Measurements from ENCODE around the gene FERMT1. TPM values are rescaled to one million over a fixed set of nuclear protein-coding genes. Genes with fewer than 3 reads are reported as not detected.

FERMT1 gene
- total and polyA plus RNA-seq, 2 of the 13 experiments (the other 11 are each of a cell fraction or from before 2014, with no cell fraction given), result 15.8 to 29.5 TPM

DNA sequence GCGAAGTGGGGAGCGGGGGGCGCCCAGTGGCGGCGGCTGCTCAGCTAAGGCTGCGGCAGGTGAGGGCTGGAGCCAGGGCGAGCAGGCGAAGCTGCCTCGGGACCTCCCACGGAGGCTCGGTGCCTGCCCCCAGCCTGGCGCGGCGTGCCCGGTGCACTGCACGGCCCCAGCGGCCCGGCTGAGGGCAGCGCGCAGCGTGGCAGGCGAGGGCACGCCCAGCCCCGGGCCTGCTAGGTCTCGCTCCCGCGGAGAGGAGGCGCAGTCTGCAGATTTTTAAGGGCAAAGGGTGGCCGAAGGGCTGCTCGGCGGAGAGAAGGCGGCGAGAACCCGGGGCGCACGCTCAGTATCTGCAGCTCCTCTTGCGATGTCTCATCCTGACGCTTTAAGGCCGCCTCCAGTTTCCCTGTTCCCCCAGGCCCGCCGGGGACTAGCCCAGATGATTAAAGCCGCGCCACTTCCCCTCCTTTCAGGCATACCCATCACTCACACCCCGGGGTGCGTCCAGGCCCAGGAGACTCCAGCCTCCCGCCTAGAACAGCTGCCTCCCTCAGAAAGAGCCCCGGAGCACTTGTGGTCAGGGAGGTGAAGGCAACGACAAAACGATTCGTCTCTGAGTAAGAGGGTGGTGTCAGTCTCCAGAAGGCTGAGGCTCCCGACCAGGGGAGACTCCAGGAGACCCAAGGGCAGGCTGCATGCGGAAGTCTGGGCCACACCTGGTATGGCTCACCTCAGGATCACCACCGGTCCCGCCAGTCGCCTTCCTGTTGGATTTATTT, at the start of gene FERMT1 (continued):
- TF ChIP-seq ZFP36L1 (CRISPR knock-in tag; IDR thresholded peaks at IDR 0.05), result peak; percentile 42; the same call in 1 of the 2 replicates
- TF ChIP-seq NFE2L1 (CRISPR knock-in tag; IDR thresholded peaks at IDR 0.05; ENCODE audit: borderline replicate concordance), result no peak
- no peak for TF ChIP-seq ZNF33A (CRISPR knock-in tag; IDR thresholded peaks at IDR 0.05; ENCODE audit: borderline replicate concordance)
- peak; percentile 93 for TF ChIP-seq MED8 (CRISPR knock-in tag; IDR thresholded peaks at IDR 0.05; ENCODE audit: insufficient replicate concordance)
- TF ChIP-seq, protein P1, sequence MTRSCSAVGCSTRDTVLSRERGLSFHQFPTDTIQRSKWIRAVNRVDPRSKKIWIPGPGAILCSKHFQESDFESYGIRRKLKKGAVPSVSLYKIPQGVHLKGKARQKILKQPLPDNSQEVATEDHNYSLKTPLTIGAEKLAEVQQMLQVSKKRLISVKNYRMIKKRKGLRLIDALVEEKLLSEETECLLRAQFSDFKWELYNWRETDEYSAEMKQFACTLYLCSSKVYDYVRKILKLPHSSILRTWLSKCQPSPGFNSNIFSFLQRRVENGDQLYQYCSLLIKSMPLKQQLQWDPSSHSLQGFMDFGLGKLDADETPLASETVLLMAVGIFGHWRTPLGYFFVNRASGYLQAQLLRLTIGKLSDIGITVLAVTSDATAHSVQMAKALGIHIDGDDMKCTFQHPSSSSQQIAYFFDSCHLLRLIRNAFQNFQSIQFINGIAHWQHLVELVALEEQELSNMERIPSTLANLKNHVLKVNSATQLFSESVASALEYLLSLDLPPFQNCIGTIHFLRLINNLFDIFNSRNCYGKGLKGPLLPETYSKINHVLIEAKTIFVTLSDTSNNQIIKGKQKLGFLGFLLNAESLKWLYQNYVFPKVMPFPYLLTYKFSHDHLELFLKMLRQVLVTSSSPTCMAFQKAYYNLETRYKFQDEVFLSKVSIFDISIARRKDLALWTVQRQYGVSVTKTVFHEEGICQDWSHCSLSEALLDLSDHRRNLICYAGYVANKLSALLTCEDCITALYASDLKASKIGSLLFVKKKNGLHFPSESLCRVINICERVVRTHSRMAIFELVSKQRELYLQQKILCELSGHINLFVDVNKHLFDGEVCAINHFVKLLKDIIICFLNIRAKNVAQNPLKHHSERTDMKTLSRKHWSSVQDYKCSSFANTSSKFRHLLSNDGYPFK (CRISPR knock-in tag; IDR thresholded peaks at IDR 0.05; ENCODE audit: borderline replicate concordance), result peak; percentile 62; the same call in 1 of the 2 replicates
- TF ChIP-seq, protein P2, sequence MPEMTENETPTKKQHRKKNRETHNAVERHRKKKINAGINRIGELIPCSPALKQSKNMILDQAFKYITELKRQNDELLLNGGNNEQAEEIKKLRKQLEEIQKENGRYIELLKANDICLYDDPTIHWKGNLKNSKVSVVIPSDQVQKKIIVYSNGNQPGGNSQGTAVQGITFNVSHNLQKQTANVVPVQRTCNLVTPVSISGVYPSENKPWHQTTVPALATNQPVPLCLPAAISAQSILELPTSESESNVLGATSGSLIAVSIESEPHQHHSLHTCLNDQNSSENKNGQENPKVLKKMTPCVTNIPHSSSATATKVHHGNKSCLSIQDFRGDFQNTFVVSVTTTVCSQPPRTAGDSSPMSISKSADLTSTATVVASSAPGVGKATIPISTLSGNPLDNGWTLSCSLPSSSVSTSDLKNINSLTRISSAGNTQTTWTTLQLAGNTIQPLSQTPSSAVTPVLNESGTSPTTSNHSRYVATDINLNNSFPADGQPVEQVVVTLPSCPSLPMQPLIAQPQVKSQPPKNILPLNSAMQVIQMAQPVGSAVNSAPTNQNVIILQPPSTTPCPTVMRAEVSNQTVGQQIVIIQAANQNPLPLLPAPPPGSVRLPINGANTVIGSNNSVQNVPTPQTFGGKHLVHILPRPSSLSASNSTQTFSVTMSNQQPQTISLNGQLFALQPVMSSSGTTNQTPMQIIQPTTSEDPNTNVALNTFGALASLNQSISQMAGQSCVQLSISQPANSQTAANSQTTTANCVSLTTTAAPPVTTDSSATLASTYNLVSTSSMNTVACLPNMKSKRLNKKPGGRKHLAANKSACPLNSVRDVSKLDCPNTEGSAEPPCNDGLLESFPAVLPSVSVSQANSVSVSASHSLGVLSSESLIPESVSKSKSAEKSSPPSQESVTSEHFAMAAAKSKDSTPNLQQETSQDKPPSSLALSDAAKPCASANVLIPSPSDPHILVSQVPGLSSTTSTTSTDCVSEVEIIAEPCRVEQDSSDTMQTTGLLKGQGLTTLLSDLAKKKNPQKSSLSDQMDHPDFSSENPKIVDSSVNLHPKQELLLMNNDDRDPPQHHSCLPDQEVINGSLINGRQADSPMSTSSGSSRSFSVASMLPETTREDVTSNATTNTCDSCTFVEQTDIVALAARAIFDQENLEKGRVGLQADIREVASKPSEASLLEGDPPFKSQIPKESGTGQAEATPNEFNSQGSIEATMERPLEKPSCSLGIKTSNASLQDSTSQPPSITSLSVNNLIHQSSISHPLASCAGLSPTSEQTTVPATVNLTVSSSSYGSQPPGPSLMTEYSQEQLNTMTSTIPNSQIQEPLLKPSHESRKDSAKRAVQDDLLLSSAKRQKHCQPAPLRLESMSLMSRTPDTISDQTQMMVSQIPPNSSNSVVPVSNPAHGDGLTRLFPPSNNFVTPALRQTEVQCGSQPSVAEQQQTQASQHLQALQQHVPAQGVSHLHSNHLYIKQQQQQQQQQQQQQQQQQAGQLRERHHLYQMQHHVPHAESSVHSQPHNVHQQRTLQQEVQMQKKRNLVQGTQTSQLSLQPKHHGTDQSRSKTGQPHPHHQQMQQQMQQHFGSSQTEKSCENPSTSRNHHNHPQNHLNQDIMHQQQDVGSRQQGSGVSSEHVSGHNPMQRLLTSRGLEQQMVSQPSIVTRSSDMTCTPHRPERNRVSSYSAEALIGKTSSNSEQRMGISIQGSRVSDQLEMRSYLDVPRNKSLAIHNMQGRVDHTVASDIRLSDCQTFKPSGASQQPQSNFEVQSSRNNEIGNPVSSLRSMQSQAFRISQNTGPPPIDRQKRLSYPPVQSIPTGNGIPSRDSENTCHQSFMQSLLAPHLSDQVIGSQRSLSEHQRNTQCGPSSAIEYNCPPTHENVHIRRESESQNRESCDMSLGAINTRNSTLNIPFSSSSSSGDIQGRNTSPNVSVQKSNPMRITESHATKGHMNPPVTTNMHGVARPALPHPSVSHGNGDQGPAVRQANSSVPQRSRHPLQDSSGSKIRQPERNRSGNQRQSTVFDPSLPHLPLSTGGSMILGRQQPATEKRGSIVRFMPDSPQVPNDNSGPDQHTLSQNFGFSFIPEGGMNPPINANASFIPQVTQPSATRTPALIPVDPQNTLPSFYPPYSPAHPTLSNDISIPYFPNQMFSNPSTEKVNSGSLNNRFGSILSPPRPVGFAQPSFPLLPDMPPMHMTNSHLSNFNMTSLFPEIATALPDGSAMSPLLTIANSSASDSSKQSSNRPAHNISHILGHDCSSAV (CRISPR knock-in tag; IDR thresholded peaks at IDR 0.05; ENCODE audit: borderline replicate concordance), result 0 out of 2 replicates have a peak, but pooled peaks have one; percentile 29
- TF ChIP-seq ZNF615 (CRISPR knock-in tag; IDR thresholded peaks at IDR 0.05; ENCODE audit: borderline replicate concordance), result peak; percentile 39; the same call in 1 of the 2 replicates
- TF ChIP-seq ZFP90 (CRISPR knock-in tag; IDR thresholded peaks at IDR 0.05; ENCODE audit: borderline replicate concordance), result peak; percentile 91; the same call in 1 of the 2 replicates
- TF ChIP-seq, protein P3, sequence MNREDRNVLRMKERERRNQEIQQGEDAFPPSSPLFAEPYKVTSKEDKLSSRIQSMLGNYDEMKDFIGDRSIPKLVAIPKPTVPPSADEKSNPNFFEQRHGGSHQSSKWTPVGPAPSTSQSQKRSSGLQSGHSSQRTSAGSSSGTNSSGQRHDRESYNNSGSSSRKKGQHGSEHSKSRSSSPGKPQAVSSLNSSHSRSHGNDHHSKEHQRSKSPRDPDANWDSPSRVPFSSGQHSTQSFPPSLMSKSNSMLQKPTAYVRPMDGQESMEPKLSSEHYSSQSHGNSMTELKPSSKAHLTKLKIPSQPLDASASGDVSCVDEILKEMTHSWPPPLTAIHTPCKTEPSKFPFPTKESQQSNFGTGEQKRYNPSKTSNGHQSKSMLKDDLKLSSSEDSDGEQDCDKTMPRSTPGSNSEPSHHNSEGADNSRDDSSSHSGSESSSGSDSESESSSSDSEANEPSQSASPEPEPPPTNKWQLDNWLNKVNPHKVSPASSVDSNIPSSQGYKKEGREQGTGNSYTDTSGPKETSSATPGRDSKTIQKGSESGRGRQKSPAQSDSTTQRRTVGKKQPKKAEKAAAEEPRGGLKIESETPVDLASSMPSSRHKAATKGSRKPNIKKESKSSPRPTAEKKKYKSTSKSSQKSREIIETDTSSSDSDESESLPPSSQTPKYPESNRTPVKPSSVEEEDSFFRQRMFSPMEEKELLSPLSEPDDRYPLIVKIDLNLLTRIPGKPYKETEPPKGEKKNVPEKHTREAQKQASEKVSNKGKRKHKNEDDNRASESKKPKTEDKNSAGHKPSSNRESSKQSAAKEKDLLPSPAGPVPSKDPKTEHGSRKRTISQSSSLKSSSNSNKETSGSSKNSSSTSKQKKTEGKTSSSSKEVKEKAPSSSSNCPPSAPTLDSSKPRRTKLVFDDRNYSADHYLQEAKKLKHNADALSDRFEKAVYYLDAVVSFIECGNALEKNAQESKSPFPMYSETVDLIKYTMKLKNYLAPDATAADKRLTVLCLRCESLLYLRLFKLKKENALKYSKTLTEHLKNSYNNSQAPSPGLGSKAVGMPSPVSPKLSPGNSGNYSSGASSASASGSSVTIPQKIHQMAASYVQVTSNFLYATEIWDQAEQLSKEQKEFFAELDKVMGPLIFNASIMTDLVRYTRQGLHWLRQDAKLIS (CRISPR knock-in tag; IDR thresholded peaks at IDR 0.05), result peak; percentile 28; the same call in 1 of the 2 replicates
